Thyroid gland (tissue), 4 donors: ENCODE measurements around the gene SPAG8. TPM values are rescaled to one million over a fixed set of nuclear protein-coding genes. Genes with fewer than 3 reads are reported as not detected.

ENCODE experiments used
- DNase-seq, 2 donors: peaks; one replicate each; pipeline ENCODE4 v3.0.0-alpha.2; 2019
- H3K27ac ChIP-seq, 3 donors: fragments of 200-600 bp; sonication (generic); 1 replicate in 2 of 3; 2 replicates in 1 of 3; pipeline ENCODE4 v1.5.1; 2016 to 2019; ENCODE audit warnings: mild to moderate bottlenecking in 1 of 3, moderate library complexity in 1 of 3
- H3K27me3 ChIP-seq: fragments of 200-600 bp; sonication (generic); one replicate; pipeline ENCODE4 v1.5.1; 2019
- H3K36me3 ChIP-seq, 2 donors: fragments of 200-600 bp; sonication (generic); one replicate each; pipeline ENCODE4 v1.5.1; 2016 to 2019
- H3K4me1 ChIP-seq, 2 donors: fragments of 200-600 bp; sonication (generic); one replicate each; pipeline ENCODE4 v1.5.1; 2017 to 2019
- H3K4me3 ChIP-seq, 3 donors: fragments of 200-600 bp; sonication (generic); replicated peaks in 1 of 3; 1 replicate in 2 of 3; 2 replicates in 1 of 3; pipeline ENCODE4 v1.5.1; 2016; ENCODE audit warnings: mild to moderate bottlenecking in 1 of 3
- H3K9me3 ChIP-seq: fragments of 200-600 bp; sonication (generic); one replicate; pipeline ENCODE4 v1.5.1; 2017
- POLR2A ChIP-seq, 2 donors: fragments of 450-650 bp; IDR thresholded peaks; one replicate each; pipeline ENCODE4 v1.6.1; 2017; ENCODE audit warnings: antibody characterized with exemption in 2 of 2, mild to moderate bottlenecking in 2 of 2, moderate library complexity in 1 of 2
- WGBS, 2 donors: methylation state at CpG; one replicate each; pipeline ENCODE4 v1.1.5; 2017; 5-methylcytosine and 5-hydroxymethylcytosine counted together
- intact Hi-C: fragments of 100-400 bp; cut with DNase I; formaldehyde crosslinking; loops from one replicate; pipeline ENCODE4 v1.15.1; 2023
- total RNA-seq, 4 donors: library from RNA; depleted of rRNA; stranded (reverse); fragments of >200 nt; gene quantifications; one replicate each; pipeline ENCODE4 v1.2.3, GENCODE V29; 2016
- TF ChIP-seq, protein P1 (sequence below), 6 experiments: fragments of 200-600 bp in 3 of 6; fragments of 450-650 bp in 3 of 6; sonication (generic) in 3 of 6; IDR thresholded peaks; one replicate each; pipeline ENCODE4 v1.5.1; 2016 to 2019; ENCODE audit warnings: antibody characterized with exemption in 6 of 6, mild to moderate bottlenecking in 2 of 6, inconsistent platforms in 1 of 6, moderate library complexity in 1 of 6

SPAG8 gene
- total RNA-seq, 4 donors from 2014 or later, result 4.7 to 7.1 (median 5.7) TPM

DNA sequence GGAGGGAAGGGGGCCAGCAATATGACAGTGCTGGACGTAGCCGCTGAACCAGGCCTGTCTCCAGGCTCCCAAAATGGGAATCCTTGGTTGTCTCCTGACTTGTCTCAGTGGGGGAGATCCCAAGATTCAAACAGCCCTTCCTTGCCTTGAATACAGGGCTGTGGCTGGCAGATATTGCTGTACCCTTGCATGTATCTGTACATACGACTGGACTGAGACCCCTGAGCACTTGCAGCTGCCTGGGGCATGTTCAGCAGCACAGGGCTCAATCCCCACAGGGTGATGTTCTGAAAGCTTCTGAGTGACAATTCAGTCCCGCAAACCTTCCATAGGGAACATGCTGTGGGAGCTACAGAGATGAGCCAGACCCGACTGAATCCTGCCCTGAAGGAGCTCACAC lies 44.8 kb upstream of the SPAG8 start:
- no peaks in the 10 kb centered on the region for H3K36me3 ChIP-seq
- intact Hi-C loops, result no loop called here
- TF ChIP-seq, protein P1, sequence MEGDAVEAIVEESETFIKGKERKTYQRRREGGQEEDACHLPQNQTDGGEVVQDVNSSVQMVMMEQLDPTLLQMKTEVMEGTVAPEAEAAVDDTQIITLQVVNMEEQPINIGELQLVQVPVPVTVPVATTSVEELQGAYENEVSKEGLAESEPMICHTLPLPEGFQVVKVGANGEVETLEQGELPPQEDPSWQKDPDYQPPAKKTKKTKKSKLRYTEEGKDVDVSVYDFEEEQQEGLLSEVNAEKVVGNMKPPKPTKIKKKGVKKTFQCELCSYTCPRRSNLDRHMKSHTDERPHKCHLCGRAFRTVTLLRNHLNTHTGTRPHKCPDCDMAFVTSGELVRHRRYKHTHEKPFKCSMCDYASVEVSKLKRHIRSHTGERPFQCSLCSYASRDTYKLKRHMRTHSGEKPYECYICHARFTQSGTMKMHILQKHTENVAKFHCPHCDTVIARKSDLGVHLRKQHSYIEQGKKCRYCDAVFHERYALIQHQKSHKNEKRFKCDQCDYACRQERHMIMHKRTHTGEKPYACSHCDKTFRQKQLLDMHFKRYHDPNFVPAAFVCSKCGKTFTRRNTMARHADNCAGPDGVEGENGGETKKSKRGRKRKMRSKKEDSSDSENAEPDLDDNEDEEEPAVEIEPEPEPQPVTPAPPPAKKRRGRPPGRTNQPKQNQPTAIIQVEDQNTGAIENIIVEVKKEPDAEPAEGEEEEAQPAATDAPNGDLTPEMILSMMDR (IDR thresholded peaks at IDR 0.05), result no peak
- no peak for TF ChIP-seq POLR2A (IDR thresholded peaks at IDR 0.05)
- no peak for DNase-seq
- no peak overlapping the region for H3K4me3 ChIP-seq
- H3K27me3 ChIP-seq, result no peaks in the 10 kb centered on the region
- WGBS, 2 donors, result 82 to 93% methylated on average over 5 of the region's 5 CpGs
- H3K4me1 ChIP-seq, result no peaks in the 10 kb centered on the region
- H3K27ac ChIP-seq, result no peak overlapping the region
- no peaks in the 10 kb centered on the region for H3K9me3 ChIP-seq

DNA sequence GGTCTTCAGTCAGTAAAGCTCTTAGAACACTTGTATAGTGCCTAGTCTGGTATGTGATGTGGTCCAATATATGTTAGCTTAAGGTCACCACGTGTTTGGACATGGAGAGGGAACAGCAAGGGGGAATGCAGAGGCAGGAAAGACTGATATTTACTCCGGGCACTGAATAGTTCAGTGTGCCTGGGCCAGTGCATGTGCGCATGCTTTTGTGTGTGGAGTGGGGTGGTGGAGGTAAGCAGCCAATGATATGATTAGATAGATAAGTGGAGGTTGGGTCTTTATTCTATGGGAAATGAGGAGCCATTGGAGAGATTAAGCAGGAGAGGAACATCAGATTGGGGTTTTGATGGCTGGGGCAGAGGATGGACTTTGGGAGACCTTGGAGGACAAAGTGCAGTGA lies 44.1 kb upstream of the SPAG8 start:
- Histone ChIP-seq H3K27ac (no peak overlapping the region), H3K4me3 (no peak overlapping the region), H3K4me1 (no peaks in the 10 kb centered on the region), H3K27me3 (no peaks in the 10 kb centered on the region), H3K36me3 (no peaks in the 10 kb centered on the region), H3K9me3 (no peaks in the 10 kb centered on the region)
- intact Hi-C loops, result no loop called here
- no peak for DNase-seq
- WGBS, 2 donors, result 86% methylated on average over 3 of the region's 3 CpGs
- TF ChIP-seq, protein P1 (IDR thresholded peaks at IDR 0.05), result no peak
- TF ChIP-seq POLR2A (IDR thresholded peaks at IDR 0.05), result no peak

DNA sequence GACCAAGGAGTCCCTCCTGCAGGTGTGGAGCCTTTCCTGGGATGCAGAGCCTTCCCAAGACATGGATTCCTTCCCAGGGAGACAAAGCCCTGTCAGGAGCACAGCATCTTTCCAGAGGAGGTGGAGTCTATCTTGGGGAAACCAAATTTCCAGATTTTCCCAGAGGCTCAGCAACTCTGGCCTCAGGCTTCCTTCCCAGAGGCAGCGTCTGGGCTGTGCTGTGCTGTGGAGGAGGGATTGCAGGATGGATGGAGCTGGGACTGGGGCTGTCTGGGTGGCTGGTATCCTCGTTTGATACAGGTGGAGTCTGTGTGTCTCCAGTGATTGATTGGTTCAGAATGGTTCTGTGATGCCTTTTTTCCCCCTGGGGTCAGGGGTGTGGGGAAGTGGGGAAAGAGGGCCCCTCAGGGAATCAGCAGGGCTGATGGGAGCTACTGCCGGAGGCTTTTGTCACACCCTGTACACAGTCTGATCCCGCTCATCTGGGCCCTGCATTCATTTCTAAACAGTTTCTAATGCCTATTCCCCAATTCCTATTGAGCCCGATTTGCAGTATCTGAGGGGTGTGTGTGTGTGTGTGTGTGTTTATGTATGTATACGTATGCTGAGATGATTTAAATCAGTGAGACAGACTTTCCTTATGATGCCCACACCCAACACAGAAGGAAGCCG lies 42.2 kb upstream of the SPAG8 start:
- Histone ChIP-seq H3K27me3 (no peaks in the 10 kb centered on the region), H3K4me3 (no peak overlapping the region), H3K4me1 (no peaks in the 10 kb centered on the region), H3K9me3 (no peaks in the 10 kb centered on the region), H3K36me3 (no peaks in the 10 kb centered on the region), H3K27ac (no peak overlapping the region)
- DNase-seq, result no peak
- no peak for TF ChIP-seq POLR2A (IDR thresholded peaks at IDR 0.05)
- TF ChIP-seq, protein P1 (IDR thresholded peaks at IDR 0.05), result no peak
- intact Hi-C loops, result no loop called here
- 82 to 95% methylated on average over 7 of the region's 7 CpGs for WGBS, 2 donors

DNA sequence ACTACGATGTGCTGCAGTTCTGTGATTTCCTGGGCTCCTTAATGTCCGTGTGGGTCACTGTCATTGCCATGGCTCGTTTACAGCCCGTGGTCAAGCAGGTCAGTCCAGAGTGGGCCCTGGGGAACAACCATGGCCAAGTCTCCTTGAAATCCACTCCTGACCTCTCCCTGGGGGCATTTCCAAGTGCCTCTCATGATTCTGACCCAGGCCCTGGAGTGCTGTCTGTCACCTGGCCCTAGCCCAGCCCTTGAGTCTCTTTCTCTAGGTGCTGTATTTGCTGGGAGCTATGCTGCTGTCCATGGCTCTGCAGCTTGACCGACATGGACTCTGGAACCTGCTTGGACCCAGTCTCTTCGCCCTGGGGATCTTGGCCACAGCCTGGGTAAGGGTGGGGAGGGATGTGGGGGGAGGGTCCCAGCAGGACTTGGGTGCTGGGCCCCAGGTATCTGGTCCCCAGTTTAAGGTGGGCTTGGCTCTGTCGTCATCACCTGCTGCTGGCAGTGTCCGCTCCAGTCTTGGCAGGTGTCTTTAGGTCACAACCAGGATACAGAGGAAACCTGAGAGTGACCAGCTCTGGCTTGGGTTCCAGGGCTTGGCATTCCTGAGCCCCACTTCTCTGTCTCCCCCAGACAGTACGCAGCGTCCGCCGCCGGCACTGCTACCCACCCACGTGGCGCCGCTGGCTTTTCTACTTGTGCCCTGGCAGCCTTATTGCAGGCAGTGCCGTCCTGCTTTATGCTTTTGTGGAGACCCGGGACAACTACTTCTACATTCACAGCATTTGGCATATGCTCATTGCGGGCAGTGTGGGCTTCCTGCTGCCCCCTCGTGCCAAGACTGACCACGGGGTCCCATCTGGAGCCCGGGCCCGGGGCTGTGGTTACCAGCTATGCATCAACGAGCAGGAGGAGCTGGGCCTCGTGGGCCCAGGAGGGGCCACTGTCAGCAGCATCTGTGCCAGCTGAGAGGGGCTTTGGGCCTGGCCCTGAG lies 41.1 kb upstream of the SPAG8 start:
- no peaks in the 10 kb centered on the region for H3K27me3 ChIP-seq
- no peaks in the 10 kb centered on the region for H3K4me1 ChIP-seq
- no peaks in the 10 kb centered on the region for H3K9me3 ChIP-seq
- intact Hi-C loops, result no loop called here
- peak in 1 of 2 donors; percentile 25 for DNase-seq
- 78 to 89% methylated on average over 18 to 22 of the region's 25 CpGs for WGBS, 2 donors
- H3K27ac ChIP-seq, result no peak overlapping the region
- TF ChIP-seq, protein P1 (IDR thresholded peaks at IDR 0.05), result no peak
- no peak for TF ChIP-seq POLR2A (IDR thresholded peaks at IDR 0.05)
- H3K4me3 ChIP-seq, result no peak overlapping the region
- H3K36me3 ChIP-seq, result no peaks in the 10 kb centered on the region
